Suprapubic skin (tissue), 4 donors: ENCODE measurements around the gene PPARGC1A. TPM values are rescaled to one million over a fixed set of nuclear protein-coding genes. Genes with fewer than 3 reads are reported as not detected.

ENCODE experiments used
- DNase-seq, 2 donors: peaks; one replicate each; pipeline ENCODE4 v3.0.0-alpha.2; 2019; ENCODE audit warnings: low spot score in 2 of 2
- H3K27ac ChIP-seq: fragments of 200-600 bp; sonication (generic); one replicate; pipeline ENCODE4 v1.5.1; 2019
- H3K27me3 ChIP-seq: fragments of 200-600 bp; sonication (generic); one replicate; pipeline ENCODE4 v1.5.1; 2019
- H3K36me3 ChIP-seq: fragments of 200-600 bp; sonication (generic); one replicate; pipeline ENCODE4 v1.5.1; 2019
- H3K4me1 ChIP-seq: fragments of 200-600 bp; sonication (generic); one replicate; pipeline ENCODE4 v1.5.1; 2019
- H3K4me3 ChIP-seq: fragments of 200-600 bp; sonication (generic); one replicate; pipeline ENCODE4 v1.5.1; 2019; ENCODE audit warnings: mild to moderate bottlenecking
- H3K9me3 ChIP-seq: fragments of 200-600 bp; sonication (generic); one replicate; pipeline ENCODE4 v1.5.1; 2019
- CTCF ChIP-seq, 2 donors: fragments of 200-600 bp in 1 of 2; fragments of 450-650 bp in 1 of 2; sonication (generic) in 1 of 2; IDR thresholded peaks; one replicate each; pipeline ENCODE4 v1.5.1; 2016 to 2019; ENCODE audit warnings: antibody characterized with exemption in 2 of 2, mild to moderate bottlenecking in 1 of 2, moderate library complexity in 1 of 2
- EP300 ChIP-seq: sonication (generic); formaldehyde crosslinking; IDR thresholded peaks from one replicate; pipeline ENCODE4 v1.6.1; 2017; ENCODE audit warnings: antibody characterized with exemption
- POLR2A ChIP-seq, 2 donors: fragments of 450-650 bp; IDR thresholded peaks; one replicate each; pipeline ENCODE4 v1.6.1; 2017; ENCODE audit warnings: antibody characterized with exemption in 2 of 2, mild to moderate bottlenecking in 2 of 2, moderate library complexity in 2 of 2
- POLR2AphosphoS5 ChIP-seq, 3 donors: sonication (generic); formaldehyde crosslinking; IDR thresholded peaks; one replicate each; pipeline ENCODE4 v1.6.1; 2017; ENCODE audit warnings: antibody characterized with exemption in 3 of 3
- WGBS: methylation state at CpG from one replicate; pipeline ENCODE4 v1.1.5; 2018; 5-methylcytosine and 5-hydroxymethylcytosine counted together
- total RNA-seq, 4 donors: library from RNA; depleted of rRNA; stranded (reverse); fragments of >200 nt; gene quantifications; one replicate each; pipeline ENCODE4 v1.1.0, GENCODE V29; 2016

Gene PPARGC1A
- total RNA-seq, 4 donors from 2014 or later = 10.5 to 33.4 (median 13.2) TPM

DNA sequence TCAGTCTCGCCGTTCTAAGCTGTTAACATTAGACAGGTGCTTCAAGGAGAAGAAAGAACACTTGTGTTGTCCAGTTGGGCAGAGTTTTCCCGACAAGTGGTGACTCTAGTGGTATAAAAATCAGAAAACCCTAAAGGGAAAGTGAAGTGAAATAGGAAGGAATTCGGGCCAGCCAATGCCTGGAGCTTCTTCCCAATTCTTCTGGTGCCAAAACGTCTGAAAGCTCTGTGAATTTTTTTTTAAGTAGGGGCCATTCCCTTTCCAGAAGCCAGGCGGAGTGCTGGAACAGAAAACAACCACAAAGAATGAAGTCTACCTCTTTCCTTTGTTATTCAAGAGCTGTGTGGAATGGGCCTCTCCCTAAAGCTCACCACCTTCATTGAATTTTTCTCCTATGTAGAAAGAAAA, 43.1 kb upstream of the PPARGC1A start:
- Histone ChIP-seq H3K27ac (peak overlapping the region; percentile 76), H3K4me3 (no peak overlapping the region), H3K36me3 (no peaks in the 10 kb centered on the region), H3K27me3 (no peaks in the 10 kb centered on the region), H3K4me1 (peaks cover 68% of the 10 kb centered on the region), H3K9me3 (no peaks in the 10 kb centered on the region)
- TF ChIP-seq POLR2A (IDR thresholded peaks at IDR 0.05) (no peak), POLR2AphosphoS5 (IDR thresholded peaks at IDR 0.05) (no peak), EP300 (no peak), CTCF (IDR thresholded peaks at IDR 0.05) (peak; percentile 11 to 27)
- DNase-seq = no peak
- 40% methylated on average over 6 of the region's 6 CpGs for WGBS

DNA sequence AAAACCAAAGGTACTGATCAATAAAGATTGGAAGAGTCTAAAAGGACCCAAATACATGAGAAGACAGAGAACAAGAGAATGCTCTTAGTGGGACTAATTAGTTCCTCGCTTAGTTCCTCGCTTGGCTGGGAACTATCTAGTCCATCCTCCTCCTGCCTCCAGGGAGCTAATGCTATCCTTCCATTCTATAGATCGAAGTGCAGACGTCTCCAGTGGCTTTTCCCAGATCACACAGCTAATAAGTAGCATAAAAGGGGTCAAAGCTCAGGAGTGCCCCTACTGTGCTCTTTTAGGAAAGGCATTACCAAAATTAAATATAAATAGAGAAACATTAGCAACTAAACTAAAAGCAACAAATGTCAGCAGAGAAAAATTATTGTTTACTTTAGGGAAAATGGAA, 42.3 kb upstream of the PPARGC1A start:
- 90% methylated on average over 4 of the region's 4 CpGs for WGBS
- Histone ChIP-seq H3K27ac (peak overlapping the region; percentile 76), H3K27me3 (no peaks in the 10 kb centered on the region), H3K4me3 (no peak overlapping the region), H3K4me1 (peaks cover 63% of the 10 kb centered on the region), H3K36me3 (no peaks in the 10 kb centered on the region), H3K9me3 (no peaks in the 10 kb centered on the region)
- no peak for DNase-seq
- TF ChIP-seq POLR2AphosphoS5 (IDR thresholded peaks at IDR 0.05) = no peak
- no peak for TF ChIP-seq EP300
- no peak for TF ChIP-seq CTCF (IDR thresholded peaks at IDR 0.05)
- no peak for TF ChIP-seq POLR2A (IDR thresholded peaks at IDR 0.05)

DNA sequence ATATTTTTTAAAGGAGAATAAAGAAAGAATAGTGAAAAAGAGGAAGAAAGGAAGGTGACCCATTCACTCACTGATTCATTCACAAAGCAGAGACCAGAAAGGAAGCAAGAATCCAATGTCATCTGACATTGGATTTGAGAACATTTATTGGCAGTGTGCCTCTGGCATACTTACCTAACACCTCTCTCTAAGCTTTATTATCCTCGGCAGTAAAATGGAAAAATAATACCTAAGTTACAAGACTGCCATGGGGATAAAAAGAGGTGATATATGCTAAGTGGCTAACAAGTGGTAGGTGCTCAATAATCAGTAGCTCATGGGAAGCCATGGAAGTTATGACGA, 41.6 kb upstream of the PPARGC1A start:
- H3K36me3 ChIP-seq = no peaks in the 10 kb centered on the region
- DNase-seq = no peak

GRCh38 chr4:23930750-23931488, 41.1 kb upstream of the PPARGC1A start:
- Histone ChIP-seq H3K9me3 (no peaks in the 10 kb centered on the region), H3K27me3 (no peaks in the 10 kb centered on the region), H3K4me3 (no peak overlapping the region), H3K4me1 (peaks cover 59% of the 10 kb centered on the region), H3K36me3 (no peaks in the 10 kb centered on the region), H3K27ac (peak overlapping the region; percentile 77)
- peak; percentile 89 to 90 for DNase-seq
- 38% methylated on average over 10 of the region's 10 CpGs for WGBS
- no peak for TF ChIP-seq POLR2A (IDR thresholded peaks at IDR 0.05)
- TF ChIP-seq POLR2AphosphoS5 (IDR thresholded peaks at IDR 0.05) = peak in 1 of 3 donors; percentile 31

More for the DNA sequence above, 41.6 kb upstream of the PPARGC1A start:
- H3K27ac ChIP-seq = peak overlapping the region; percentile 77
- H3K4me3 ChIP-seq = no peak overlapping the region
- no peaks in the 10 kb centered on the region for H3K27me3 ChIP-seq
- TF ChIP-seq EP300 (no peak), CTCF (IDR thresholded peaks at IDR 0.05) (no peak), POLR2AphosphoS5 (IDR thresholded peaks at IDR 0.05) (no peak), POLR2A (IDR thresholded peaks at IDR 0.05) (no peak)
- WGBS = 45% methylated on average over 2 of the region's 2 CpGs
- peaks cover 60% of the 10 kb centered on the region for H3K4me1 ChIP-seq
- no peaks in the 10 kb centered on the region for H3K9me3 ChIP-seq

DNA sequence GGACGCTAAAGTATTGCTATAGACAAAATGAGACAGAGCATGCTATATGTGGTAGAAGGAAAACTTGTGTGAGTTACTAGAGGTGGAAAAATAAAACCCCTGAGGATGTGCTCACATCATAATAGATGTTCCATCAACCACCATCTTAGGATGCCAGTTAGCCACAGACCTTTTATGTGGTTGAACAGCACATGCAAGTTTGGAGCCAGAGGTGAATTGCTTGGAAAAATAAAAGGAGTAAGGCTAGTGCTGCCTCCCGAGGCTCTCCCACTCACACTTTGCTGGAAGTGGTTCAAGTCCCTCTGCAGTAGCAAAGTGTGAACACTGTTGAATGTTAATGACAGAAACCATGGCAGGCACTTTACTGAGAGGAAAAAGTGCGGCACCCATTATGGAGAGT, 39.4 kb upstream of the PPARGC1A start:
- H3K27ac ChIP-seq = no peak overlapping the region
- DNase-seq = no peak
- no peaks in the 10 kb centered on the region for H3K27me3 ChIP-seq
- H3K9me3 ChIP-seq = no peaks in the 10 kb centered on the region
- peaks cover 44% of the 10 kb centered on the region for H3K4me1 ChIP-seq
- no peaks in the 10 kb centered on the region for H3K36me3 ChIP-seq
- no peak for TF ChIP-seq POLR2A (IDR thresholded peaks at IDR 0.05)
- no peak for TF ChIP-seq CTCF (IDR thresholded peaks at IDR 0.05)
- no peak for TF ChIP-seq EP300
- TF ChIP-seq POLR2AphosphoS5 (IDR thresholded peaks at IDR 0.05) = no peak
- 82% methylated on average over 3 of the region's 3 CpGs for WGBS
- no peak overlapping the region for H3K4me3 ChIP-seq
